ENCODE results near the gene MAP10. TPM values are rescaled to one million over a fixed set of nuclear protein-coding genes. Genes with fewer than 3 reads are reported as not detected.

MAP10 gene
- total RNA-seq, 1 experiment from 2014 or later: 1.2 TPM

DNA sequence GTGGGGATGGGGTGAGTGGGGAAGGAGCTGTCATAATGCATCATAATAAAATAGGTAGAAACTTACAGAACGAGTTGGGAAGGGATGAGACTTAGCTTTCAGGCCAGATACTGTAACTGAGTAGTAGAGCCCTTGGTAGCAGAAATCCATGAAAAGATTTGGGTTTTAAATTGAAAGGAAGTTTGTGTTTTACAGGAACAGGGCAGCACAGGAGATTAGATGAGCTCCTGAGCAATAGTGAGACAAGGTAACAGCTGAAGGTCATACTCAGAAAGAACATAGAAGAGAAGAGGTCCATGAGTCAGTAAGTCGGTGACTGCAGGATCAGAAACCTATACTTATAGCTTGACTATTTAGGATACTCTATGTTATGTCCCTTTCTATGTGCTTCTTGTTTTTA, 7.3 kb downstream of the MAP10 start:
- no peak overlapping the region for H3K18ac ChIP-seq (ENCODE audit: insufficient read length, low read depth, low read length)
- H3K4me1 ChIP-seq (ENCODE audit: insufficient read depth, low read length): no peaks in the 10 kb centered on the region
- Mint-ChIP-seq H3K27ac (no peak overlapping the region), H3K27me3 (ENCODE audit: low read depth) (0 out of 2 replicates have a peak, but pooled peaks cover 2% of the 10 kb centered on the region), H3K36me3 (ENCODE audit: insufficient read depth in 1 of 3, low read depth in 3 of 3) (no peaks in the 10 kb centered on the region), H3K9me3 (no peaks in the 10 kb centered on the region), H3K4me3 (no peak overlapping the region), H3K4me1 (0 out of 4 replicates have a peak, but pooled peaks cover 0 to 2% of the 10 kb centered on the region in 2 experiments)
- no peak for DNase-seq
- no peak overlapping the region for H4K5ac ChIP-seq (ENCODE audit: insufficient read length, low read depth, low read length)
- no peak overlapping the region for H3K14ac ChIP-seq (ENCODE audit: insufficient read depth, low read length)
- H2AFZ ChIP-seq (ENCODE audit: low read length): no peak overlapping the region
- H3T11ph ChIP-seq (ENCODE audit: low read length): no peak overlapping the region
- H2BK12ac ChIP-seq (ENCODE audit: insufficient read length, low read depth, low read length): no peak overlapping the region
- TF ChIP-seq, protein P1, sequence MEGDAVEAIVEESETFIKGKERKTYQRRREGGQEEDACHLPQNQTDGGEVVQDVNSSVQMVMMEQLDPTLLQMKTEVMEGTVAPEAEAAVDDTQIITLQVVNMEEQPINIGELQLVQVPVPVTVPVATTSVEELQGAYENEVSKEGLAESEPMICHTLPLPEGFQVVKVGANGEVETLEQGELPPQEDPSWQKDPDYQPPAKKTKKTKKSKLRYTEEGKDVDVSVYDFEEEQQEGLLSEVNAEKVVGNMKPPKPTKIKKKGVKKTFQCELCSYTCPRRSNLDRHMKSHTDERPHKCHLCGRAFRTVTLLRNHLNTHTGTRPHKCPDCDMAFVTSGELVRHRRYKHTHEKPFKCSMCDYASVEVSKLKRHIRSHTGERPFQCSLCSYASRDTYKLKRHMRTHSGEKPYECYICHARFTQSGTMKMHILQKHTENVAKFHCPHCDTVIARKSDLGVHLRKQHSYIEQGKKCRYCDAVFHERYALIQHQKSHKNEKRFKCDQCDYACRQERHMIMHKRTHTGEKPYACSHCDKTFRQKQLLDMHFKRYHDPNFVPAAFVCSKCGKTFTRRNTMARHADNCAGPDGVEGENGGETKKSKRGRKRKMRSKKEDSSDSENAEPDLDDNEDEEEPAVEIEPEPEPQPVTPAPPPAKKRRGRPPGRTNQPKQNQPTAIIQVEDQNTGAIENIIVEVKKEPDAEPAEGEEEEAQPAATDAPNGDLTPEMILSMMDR (conservative IDR thresholded peaks at IDR 0.05): no peak
- H3K79me2 ChIP-seq (ENCODE audit: insufficient read depth, low read length): no peaks in the 10 kb centered on the region
- no peak overlapping the region for H2BK20ac ChIP-seq (ENCODE audit: low read depth, low read length, poor library complexity, severe bottlenecking)
- no peak overlapping the region for H3K9ac ChIP-seq (ENCODE audit: extremely low read depth, insufficient read length, low read length)
- H3K23ac ChIP-seq (ENCODE audit: insufficient read length, low read depth, low read length): no peak overlapping the region
- H4K8ac ChIP-seq (replicated peaks; ENCODE audit: insufficient read length, low read depth, low read length): no peak overlapping the region
- H2BK120ac ChIP-seq (ENCODE audit: low read depth, low read length, poor library complexity, severe bottlenecking): no peak overlapping the region
- H3K9me3 ChIP-seq (ENCODE audit: control insufficient read depth, low read depth, low read length): no peaks in the 10 kb centered on the region
- no peak overlapping the region for H2AK5ac ChIP-seq (ENCODE audit: insufficient read length, low read length)
- no CpG with 5 or more reads among the region's 2 CpGs for WGBS (ENCODE audit: extremely low coverage, insufficient read length, low lambda C conversion rate)
- H4K91ac ChIP-seq (ENCODE audit: insufficient read length, low read depth, low read length): no peak overlapping the region
- no peaks in the 10 kb centered on the region for H3K79me1 ChIP-seq (ENCODE audit: insufficient read depth, low read depth, low read length, poor library complexity, severe bottlenecking)
- no peak overlapping the region for H3K4me2 ChIP-seq (ENCODE audit: insufficient read depth, insufficient read length, low read length)
- H3K23me2 ChIP-seq (ENCODE audit: insufficient read length, low read depth, low read length, poor library complexity, severe bottlenecking): no peaks in the 10 kb centered on the region
- no peaks in the 10 kb centered on the region for H4K20me1 ChIP-seq (ENCODE audit: control insufficient read depth, insufficient read depth, insufficient read length)
- H3K27me3 ChIP-seq (ENCODE audit: insufficient read depth, low read length): no peaks in the 10 kb centered on the region
- H2BK15ac ChIP-seq (ENCODE audit: low read depth, low read length): no peak overlapping the region
- no peak overlapping the region for H3K56ac ChIP-seq (ENCODE audit: insufficient read length, low read depth, low read length)
- H2BK5ac ChIP-seq (ENCODE audit: insufficient read length, low read length): no peak overlapping the region
- H3K27ac ChIP-seq (ENCODE audit: insufficient read length, low read depth, low read length): no peak overlapping the region
- H3K4ac ChIP-seq (ENCODE audit: low read depth, low read length): no peak overlapping the region
